ENCODE data around the gene RAB11FIP3.

RAB11FIP3 gene

GRCh38 chr16:556474-557173 is 131.2 kb downstream of the RAB11FIP3 start:
- no peak for TF ChIP-seq CTCF (IDR thresholded peaks at IDR 0.05; ENCODE audit: low read depth, low read length)
- no peak for DNase-seq (ENCODE audit: extremely low read depth, low read depth)

- DNase-seq (ENCODE audit: extremely low read depth, low read depth) = no peak
- TF ChIP-seq CTCF (IDR thresholded peaks at IDR 0.05; ENCODE audit: low read depth, low read length) = no peak
Measured at GRCh38 chr16:557463-558297, 132.2 kb downstream of the RAB11FIP3 start.

GRCh38 chr16:558298-559020 is 133.0 kb downstream of the RAB11FIP3 start:
- DNase-seq (ENCODE audit: extremely low read depth, low read depth) = no peak
- no peak for TF ChIP-seq CTCF (IDR thresholded peaks at IDR 0.05; ENCODE audit: low read depth, low read length)

GRCh38 chr16:559021-559380 is 133.6 kb downstream of the RAB11FIP3 start:
- DNase-seq (ENCODE audit: extremely low read depth, low read depth) = no peak
- no peak for TF ChIP-seq CTCF (IDR thresholded peaks at IDR 0.05; ENCODE audit: low read depth, low read length)

- DNase-seq (ENCODE audit: extremely low read depth, low read depth) = no peak
- no peak for TF ChIP-seq CTCF (IDR thresholded peaks at IDR 0.05; ENCODE audit: low read depth, low read length)
Measured at GRCh38 chr16:559411-560203, 134.2 kb downstream of the RAB11FIP3 start.

GRCh38 chr16:560204-560700 is 134.8 kb downstream of the RAB11FIP3 start, which contains the start of gene PRR35:
Gene PRR35 (plus strand): TSS chr16:560394. CDS start chr16:563295, 2,901 bp downstream.
- TF ChIP-seq CTCF (IDR thresholded peaks at IDR 0.05; ENCODE audit: low read depth, low read length) = no peak
- DNase-seq (ENCODE audit: extremely low read depth, low read depth) = no peak
